ENCODE results near the gene TMC3. TPM values are rescaled to one million over a fixed set of nuclear protein-coding genes. Genes with fewer than 3 reads are reported as not detected.

Gene TMC3
- total RNA-seq, 2 experiments from 2014 or later: not detected

GRCh38 chr15:81288040-81288439 is 86.0 kb downstream of the TMC3 start:
- Mint-ChIP-seq H3K9me3 (peaks cover 6% of the 10 kb centered on the region), H3K36me3 (ENCODE audit: low read depth) (peaks cover 8% of the 10 kb centered on the region), H3K27ac (no peak overlapping the region), H3K27me3 (no peaks in the 10 kb centered on the region), H3K4me1 (peaks cover 63% of the 10 kb centered on the region), H3K4me3 (no peak overlapping the region)
- CTCF ChIA-PET: interaction anchor here (2.0 to 2.8 kb wide), 2 partner anchors 9 to 22 kb away, joined by 8 to 19 read pairs; no protein-coding TSS in a partner anchor
- no peak for DNase-seq
- POLR2A ChIA-PET: interaction anchor here (3.0 kb wide), 1 partner anchor 13 kb away, joined by 28 read pairs; no protein-coding TSS in a partner anchor

- peaks cover 8% of the 10 kb centered on the region for H3K36me3 Mint-ChIP-seq (ENCODE audit: low read depth)
- H3K4me1 Mint-ChIP-seq: peaks cover 49% of the 10 kb centered on the region
- CTCF ChIA-PET: interaction anchor here (0.6 to 2.8 kb wide), 7 partner anchors 10 to 131 kb away, joined by 3 to 19 read pairs (median 7); no protein-coding TSS in a partner anchor
- peaks cover 6% of the 10 kb centered on the region for H3K9me3 Mint-ChIP-seq
- POLR2A ChIA-PET: interaction anchor here (0.7 to 3.0 kb wide), 6 partner anchors 8 to 22 kb away, joined by 3 to 28 read pairs (median 6); no protein-coding TSS in a partner anchor
- H3K4me3 Mint-ChIP-seq: no peak overlapping the region
- peak overlapping the region; percentile 69 for H3K27ac Mint-ChIP-seq
- no peaks in the 10 kb centered on the region for H3K27me3 Mint-ChIP-seq
- DNase-seq: no peak
Observed at GRCh38 chr15:81286621-81287121, 87.3 kb downstream of the TMC3 start.

GRCh38 chr15:81285461-81285860 is 88.6 kb downstream of the TMC3 start:
- H3K27ac Mint-ChIP-seq: no peak overlapping the region
- peaks cover 8% of the 10 kb centered on the region for H3K36me3 Mint-ChIP-seq (ENCODE audit: low read depth)
- H3K4me3 Mint-ChIP-seq: no peak overlapping the region
- DNase-seq: no peak
- H3K4me1 Mint-ChIP-seq: peaks cover 39% of the 10 kb centered on the region
- ChIA-PET CTCF (interaction anchor here (2.0 to 2.8 kb wide), 2 partner anchors 11 to 19 kb away, joined by 12 to 19 read pairs; no protein-coding TSS in a partner anchor), POLR2A (interaction anchor here (1.5 to 3.0 kb wide), 3 partner anchors 9 to 23 kb away, joined by 3 to 28 read pairs (median 7); no protein-coding TSS in a partner anchor)
- H3K9me3 Mint-ChIP-seq: peaks cover 6% of the 10 kb centered on the region
- no peaks in the 10 kb centered on the region for H3K27me3 Mint-ChIP-seq

GRCh38 chr15:81284256-81285031 is 89.6 kb downstream of the TMC3 start:
- no peak overlapping the region for H3K27ac Mint-ChIP-seq
- H3K36me3 Mint-ChIP-seq (ENCODE audit: low read depth): peaks cover 8% of the 10 kb centered on the region
- ChIA-PET CTCF (interaction anchor here (1.1 to 1.5 kb wide), 2 partner anchors 7 to 18 kb away, joined by 4 to 7 read pairs; no protein-coding TSS in a partner anchor), POLR2A (no interaction called here)
- no peak overlapping the region for H3K4me3 Mint-ChIP-seq
- peaks cover 37% of the 10 kb centered on the region for H3K4me1 Mint-ChIP-seq
- peaks cover 6% of the 10 kb centered on the region for H3K9me3 Mint-ChIP-seq
- DNase-seq: no peak
- no peaks in the 10 kb centered on the region for H3K27me3 Mint-ChIP-seq

- H3K4me1 Mint-ChIP-seq: peaks cover 33% of the 10 kb centered on the region
- CTCF ChIA-PET: interaction anchor here (1.1 to 1.5 kb wide), 2 partner anchors 9 to 17 kb away, joined by 4 to 7 read pairs; no protein-coding TSS in a partner anchor
- DNase-seq: no peak
- POLR2A ChIA-PET: interaction anchor here (0.6 to 1.2 kb wide), 3 partner anchors 11 to 17 kb away, joined by 3 read pairs; no protein-coding TSS in a partner anchor
- no peak overlapping the region for H3K27ac Mint-ChIP-seq
- H3K27me3 Mint-ChIP-seq: no peaks in the 10 kb centered on the region
- peaks cover 3% of the 10 kb centered on the region for H3K9me3 Mint-ChIP-seq
- H3K36me3 Mint-ChIP-seq (ENCODE audit: low read depth): peaks cover 7% of the 10 kb centered on the region
- no peak overlapping the region for H3K4me3 Mint-ChIP-seq
Observed at GRCh38 chr15:81282911-81283310, 91.1 kb downstream of the TMC3 start.

GRCh38 chr15:81282606-81282895 is 91.5 kb downstream of the TMC3 start:
- Mint-ChIP-seq H3K4me3 (no peak overlapping the region), H3K27me3 (no peaks in the 10 kb centered on the region), H3K4me1 (peaks cover 30% of the 10 kb centered on the region), H3K9me3 (peaks cover 5% of the 10 kb centered on the region), H3K36me3 (ENCODE audit: low read depth) (peaks cover 5% of the 10 kb centered on the region), H3K27ac (no peak overlapping the region)
- ChIA-PET CTCF (interaction anchor here (0.6 to 1.5 kb wide), 2 partner anchors 9 to 17 kb away, joined by 4 to 7 read pairs; no protein-coding TSS in a partner anchor), POLR2A (interaction anchor here (0.6 to 1.2 kb wide), 2 partner anchors 11 to 16 kb away, joined by 3 read pairs; no protein-coding TSS in a partner anchor)
- DNase-seq: no peak

GRCh38 chr15:81281766-81282605 is 92.0 kb downstream of the TMC3 start:
- Mint-ChIP-seq H3K9me3 (peaks cover 6% of the 10 kb centered on the region), H3K27me3 (no peaks in the 10 kb centered on the region), H3K36me3 (ENCODE audit: low read depth) (peaks cover 7% of the 10 kb centered on the region), H3K4me3 (no peak overlapping the region), H3K4me1 (peaks cover 24% of the 10 kb centered on the region), H3K27ac (no peak overlapping the region)
- no peak for DNase-seq
- ChIA-PET CTCF (interaction anchor here (0.6 to 1.9 kb wide), 3 partner anchors 9 to 16 kb away, joined by 3 to 5 read pairs (median 4); no protein-coding TSS in a partner anchor), POLR2A (interaction anchor here (0.6 to 1.2 kb wide), 2 partner anchors 12 to 16 kb away, joined by 3 read pairs; no protein-coding TSS in a partner anchor)

GRCh38 chr15:81281456-81281735 is 92.6 kb downstream of the TMC3 start:
- Mint-ChIP-seq H3K27ac (no peak overlapping the region), H3K27me3 (no peaks in the 10 kb centered on the region), H3K4me1 (peaks cover 18% of the 10 kb centered on the region), H3K4me3 (no peak overlapping the region), H3K36me3 (ENCODE audit: low read depth) (peaks cover 9% of the 10 kb centered on the region), H3K9me3 (peaks cover 6% of the 10 kb centered on the region)
- ChIA-PET CTCF (interaction anchor here (0.9 to 1.9 kb wide), 2 partner anchors 10 to 15 kb away, joined by 3 to 5 read pairs; no protein-coding TSS in a partner anchor), POLR2A (no interaction called here)
- DNase-seq: no peak

Other genes with a start within 250 kb of the TMC3 start
- gene CFAP161, start 239.9 kb downstream of the TMC3 start, total RNA-seq: not detected
- gene IL16, start 177.3 kb downstream of the TMC3 start, total RNA-seq: 100 to 1,000 TPM; 196 to 200 TPM
- 1 to 10 TPM; 4.2 TPM for gene STARD5, start 50.1 kb downstream of the TMC3 start, total RNA-seq